Raji (cell line): ENCODE data around the gene GAS2L2.

ENCODE experiments used
- POLR2A ChIP-seq: IDR thresholded peaks from 2 replicates; pipeline ENCODE4 v1.6.1; 2011; ENCODE audit warnings: low read depth, low read length, control low read depth; ENCODE audit not compliant: insufficient read depth

GAS2L2 gene

GRCh38 chr17:35742896-35743477 is 10.1 kb downstream of the GAS2L2 start:
- TF ChIP-seq POLR2A: no peak

GRCh38 chr17:35742496-35742895 is 10.5 kb downstream of the GAS2L2 start:
- TF ChIP-seq POLR2A: no peak

GRCh38 chr17:35740997-35741931 is 11.8 kb downstream of the GAS2L2 start:
- TF ChIP-seq POLR2A: no peak

GRCh38 chr17:35740216-35740615 is 12.8 kb downstream of the GAS2L2 start:
- no peak for TF ChIP-seq POLR2A

- no peak for TF ChIP-seq POLR2A
These were observed 14.4 kb downstream of the GAS2L2 start for GRCh38 chr17:35738519-35739133.

- TF ChIP-seq POLR2A: no peak
These were observed 16.8 kb downstream of the GAS2L2 start for GRCh38 chr17:35736236-35736635.

GRCh38 chr17:35735036-35735805 is 17.8 kb downstream of the GAS2L2 start:
- no peak for TF ChIP-seq POLR2A

GRCh38 chr17:35734396-35734795 is 18.6 kb downstream of the GAS2L2 start:
- no peak for TF ChIP-seq POLR2A

- TF ChIP-seq POLR2A: no peak
These were observed 19.7 kb downstream of the GAS2L2 start for GRCh38 chr17:35733366-35733765.

GRCh38 chr17:35732806-35733136 is 20.3 kb downstream of the GAS2L2 start:
- TF ChIP-seq POLR2A: no peak

GRCh38 chr17:35731917-35732805 is 20.9 kb downstream of the GAS2L2 start:
- no peak for TF ChIP-seq POLR2A

GRCh38 chr17:35731239-35731916 is 21.7 kb downstream of the GAS2L2 start, which contains the start of gene RASL10B:
Gene RASL10B, plus strand, starts transcription at chr17:35731639. Its CDS starts 3,546 bp downstream, at chr17:35735185.
- no peak for TF ChIP-seq POLR2A

GRCh38 chr17:35730400-35731005 is 22.5 kb downstream of the GAS2L2 start:
- no peak for TF ChIP-seq POLR2A
